Measurements from ENCODE around the gene KLF4.

KLF4 gene

GRCh38 chr9:107472581-107473340 lies 16.8 kb downstream of the KLF4 start:
- H3K4me1 Mint-ChIP-seq = no peaks in the 10 kb centered on the region
- H3K9me3 Mint-ChIP-seq = no peaks in the 10 kb centered on the region

GRCh38 chr9:107471552-107471951 lies 18.0 kb downstream of the KLF4 start:
- Mint-ChIP-seq H3K27ac (no peak overlapping the region), H3K9me3 (no peaks in the 10 kb centered on the region), H3K27me3 (peaks cover 16% of the 10 kb centered on the region), H3K4me1 (no peaks in the 10 kb centered on the region), H3K4me3 (no peak overlapping the region)
- DNase-seq = no peak
- no peak for ATAC-seq

More at GRCh38 chr9:107472581-107473340, 16.8 kb downstream of the KLF4 start:
- DNase-seq (no peak), ATAC-seq (no peak)
- Mint-ChIP-seq H3K27ac (no peak overlapping the region), H3K4me3 (no peak overlapping the region), H3K27me3 (peaks cover 4% of the 10 kb centered on the region)

- Mint-ChIP-seq H3K4me1 (peaks cover 12% of the 10 kb centered on the region), H3K27me3 (peaks cover 46% of the 10 kb centered on the region), H3K27ac (no peak overlapping the region), H3K4me3 (no peak overlapping the region), H3K9me3 (no peaks in the 10 kb centered on the region)
- no peak for DNase-seq
- ATAC-seq = no peak
Measured at GRCh38 chr9:107467416-107467815, 22.2 kb downstream of the KLF4 start.

GRCh38 chr9:107466826-107467225 lies 22.7 kb downstream of the KLF4 start:
- Mint-ChIP-seq H3K4me1 (peaks cover 12% of the 10 kb centered on the region), H3K27ac (no peak overlapping the region), H3K27me3 (peaks cover 46% of the 10 kb centered on the region), H3K4me3 (no peak overlapping the region), H3K9me3 (no peaks in the 10 kb centered on the region)
- DNase-seq = no peak
- ATAC-seq = no peak

- Mint-ChIP-seq H3K27me3 (peaks cover 46% of the 10 kb centered on the region), H3K9me3 (no peaks in the 10 kb centered on the region), H3K4me3 (peak overlapping the region; percentile 34 to 64), H3K27ac (no peak overlapping the region), H3K4me1 (peaks cover 12% of the 10 kb centered on the region)
- peak; percentile 35 for DNase-seq
- peak; percentile 93 for ATAC-seq
Measured at GRCh38 chr9:107465467-107466451, 23.8 kb downstream of the KLF4 start.

GRCh38 chr9:107464516-107464915 lies 25.1 kb downstream of the KLF4 start:
- H3K4me1 Mint-ChIP-seq = peaks cover 12% of the 10 kb centered on the region
- peak overlapping the region in 1 of 2 donors; percentile 46 for H3K4me3 Mint-ChIP-seq
- H3K9me3 Mint-ChIP-seq = no peaks in the 10 kb centered on the region
- H3K27me3 Mint-ChIP-seq = peaks cover 46% of the 10 kb centered on the region
- DNase-seq = no peak
- H3K27ac Mint-ChIP-seq = no peak overlapping the region
- no peak for ATAC-seq

GRCh38 chr9:107462691-107463090 lies 26.9 kb downstream of the KLF4 start:
- no peak for DNase-seq
- H3K27me3 Mint-ChIP-seq = peaks cover 42% of the 10 kb centered on the region
- H3K27ac Mint-ChIP-seq = no peak overlapping the region

GRCh38 chr9:107460153-107461023 lies 29.2 kb downstream of the KLF4 start:
- H3K27ac Mint-ChIP-seq = no peak overlapping the region
- H3K4me3 Mint-ChIP-seq = no peak overlapping the region
- H3K9me3 Mint-ChIP-seq = no peaks in the 10 kb centered on the region
- DNase-seq (no peak), ATAC-seq (no peak)
- H3K4me1 Mint-ChIP-seq = peaks cover 9% of the 10 kb centered on the region
- peaks cover 19% of the 10 kb centered on the region for H3K27me3 Mint-ChIP-seq

More at GRCh38 chr9:107462691-107463090, 26.9 kb downstream of the KLF4 start:
- H3K4me1 Mint-ChIP-seq = peaks cover 12% of the 10 kb centered on the region
- H3K4me3 Mint-ChIP-seq = no peak overlapping the region
- no peak for ATAC-seq
- no peaks in the 10 kb centered on the region for H3K9me3 Mint-ChIP-seq

- no peak for ATAC-seq
- no peak for DNase-seq
- no peak overlapping the region for H3K4me3 Mint-ChIP-seq
- H3K27ac Mint-ChIP-seq = no peak overlapping the region
- no peaks in the 10 kb centered on the region for H3K9me3 Mint-ChIP-seq
- no peaks in the 10 kb centered on the region for H3K4me1 Mint-ChIP-seq
- no peaks in the 10 kb centered on the region for H3K27me3 Mint-ChIP-seq
Measured at GRCh38 chr9:107455425-107456135, 34.0 kb downstream of the KLF4 start.

- H3K27me3 Mint-ChIP-seq = no peaks in the 10 kb centered on the region
- H3K27ac Mint-ChIP-seq = no peak overlapping the region
- H3K4me1 Mint-ChIP-seq = no peaks in the 10 kb centered on the region
- H3K4me3 Mint-ChIP-seq = no peak overlapping the region
- DNase-seq (no peak), ATAC-seq (no peak)
- no peaks in the 10 kb centered on the region for H3K9me3 Mint-ChIP-seq
Measured at GRCh38 chr9:107453479-107453878, 36.1 kb downstream of the KLF4 start.

- no peaks in the 10 kb centered on the region for H3K9me3 Mint-ChIP-seq
- H3K4me3 Mint-ChIP-seq = no peak overlapping the region
- H3K27me3 Mint-ChIP-seq = peaks cover 8% of the 10 kb centered on the region
- no peaks in the 10 kb centered on the region for H3K4me1 Mint-ChIP-seq
- no peak overlapping the region for H3K27ac Mint-ChIP-seq
- DNase-seq (no peak), ATAC-seq (no peak)
Measured at GRCh38 chr9:107447834-107448233, 41.7 kb downstream of the KLF4 start.

GRCh38 chr9:107447081-107447480 lies 42.5 kb downstream of the KLF4 start:
- no peak overlapping the region for H3K27ac Mint-ChIP-seq
- H3K27me3 Mint-ChIP-seq = peaks cover 8% of the 10 kb centered on the region
- no peak overlapping the region for H3K4me3 Mint-ChIP-seq
- ATAC-seq (no peak), DNase-seq (no peak)
- no peaks in the 10 kb centered on the region for H3K4me1 Mint-ChIP-seq
- no peaks in the 10 kb centered on the region for H3K9me3 Mint-ChIP-seq

- Mint-ChIP-seq H3K9me3 (no peaks in the 10 kb centered on the region), H3K27me3 (peaks cover 8% of the 10 kb centered on the region), H3K4me1 (no peaks in the 10 kb centered on the region), H3K27ac (no peak overlapping the region), H3K4me3 (no peak overlapping the region)
- DNase-seq (no peak), ATAC-seq (no peak)
Measured at GRCh38 chr9:107446491-107446890, 43.1 kb downstream of the KLF4 start.

GRCh38 chr9:107443786-107444185 lies 45.8 kb downstream of the KLF4 start:
- ATAC-seq (no peak), DNase-seq (no peak)
- no peak overlapping the region for H3K4me3 Mint-ChIP-seq
- H3K9me3 Mint-ChIP-seq = no peaks in the 10 kb centered on the region
- H3K27me3 Mint-ChIP-seq = peaks cover 8% of the 10 kb centered on the region
- H3K4me1 Mint-ChIP-seq = no peaks in the 10 kb centered on the region
- no peak overlapping the region for H3K27ac Mint-ChIP-seq
